ENCODE data around the gene ZNF439. TPM values are rescaled to one million over a fixed set of nuclear protein-coding genes. Genes with fewer than 3 reads are reported as not detected.
"Not testable (repeated sequence)": the region's sequence is repeated elsewhere in the genome, so short reads cannot be mapped to it uniquely, and the experiment has no call there.

The ZNF439 gene
- total RNA-seq, 1 donor from 2014 or later = 6.5 TPM

- peaks cover 2% of the 10 kb centered on the region for H3K27me3 Mint-ChIP-seq (ENCODE audit: insufficient read depth, low read depth)
- no peaks in the 10 kb centered on the region for H3K4me1 Mint-ChIP-seq
- Histone ChIP-seq H3K4me3 (no peak overlapping the region), H3K36me3 (no peaks in the 10 kb centered on the region), H3F3A (ENCODE audit: low read depth) (no peaks in the 10 kb centered on the region), H4K20me1 (ENCODE audit: low read depth) (no peaks in the 10 kb centered on the region), H3K9ac (no peak overlapping the region), H3K4me2 (no peak overlapping the region), H3K27ac (no peak overlapping the region), H3K9me3 (ENCODE audit: low read depth) (peaks cover 19% of the 10 kb centered on the region), H3K27me3 (no peaks in the 10 kb centered on the region), H3K4me1 (no peaks in the 10 kb centered on the region), H2AFZ (replicated peaks) (no peak overlapping the region), H3K79me2 (ENCODE audit: low read depth) (no peaks in the 10 kb centered on the region)
- H3K4me3 Mint-ChIP-seq = no peak overlapping the region
- TF ChIP-seq EZH2 (IDR thresholded peaks at IDR 0.05) (no peak), CTCF (IDR thresholded peaks at IDR 0.05) (no peak), EZH2phosphoT487 (IDR thresholded peaks at IDR 0.05) (no peak)
- H3K27ac Mint-ChIP-seq = no peak overlapping the region
- H3K36me3 Mint-ChIP-seq = peaks cover 3% of the 10 kb centered on the region
- DNase-seq (ENCODE audit: low spot score) = no peak
- H3K9me3 Mint-ChIP-seq = peaks cover 35% of the 10 kb centered on the region
Observed at GRCh38 chr19:11872624-11873023, 24.1 kb downstream of the ZNF439 start.

GRCh38 chr19:11873762-11874161 lies 25.2 kb downstream of the ZNF439 start:
- no peak overlapping the region for H3K4me3 Mint-ChIP-seq
- H3K9me3 Mint-ChIP-seq = peaks cover 29% of the 10 kb centered on the region
- Histone ChIP-seq H4K20me1 (ENCODE audit: low read depth) (no peaks in the 10 kb centered on the region), H3K79me2 (ENCODE audit: low read depth) (no peaks in the 10 kb centered on the region), H3K27ac (no peak overlapping the region), H3K9ac (no peak overlapping the region), H3F3A (ENCODE audit: low read depth) (no peaks in the 10 kb centered on the region), H2AFZ (replicated peaks) (no peak overlapping the region), H3K27me3 (no peaks in the 10 kb centered on the region), H3K4me1 (no peaks in the 10 kb centered on the region), H3K9me3 (ENCODE audit: low read depth) (peaks cover 10% of the 10 kb centered on the region), H3K4me3 (no peak overlapping the region), H3K36me3 (no peaks in the 10 kb centered on the region), H3K4me2 (no peak overlapping the region)
- H3K36me3 Mint-ChIP-seq = peaks cover 3% of the 10 kb centered on the region
- H3K27ac Mint-ChIP-seq = no peak overlapping the region
- no peaks in the 10 kb centered on the region for H3K4me1 Mint-ChIP-seq
- DNase-seq (ENCODE audit: low spot score) = no peak
- H3K27me3 Mint-ChIP-seq (ENCODE audit: insufficient read depth, low read depth) = peaks cover 4% of the 10 kb centered on the region
- TF ChIP-seq EZH2phosphoT487 (IDR thresholded peaks at IDR 0.05) (no peak), EZH2 (IDR thresholded peaks at IDR 0.05) (no peak), CTCF (IDR thresholded peaks at IDR 0.05) (no peak)

- H3K27ac Mint-ChIP-seq; H3K27me3 ChIP-seq; H3K27me3 Mint-ChIP-seq (ENCODE audit: insufficient read depth, low read depth); H3K9ac ChIP-seq; H3K4me3 Mint-ChIP-seq; H3F3A ChIP-seq (ENCODE audit: low read depth); H3K4me1 Mint-ChIP-seq; H3K36me3 ChIP-seq; H2AFZ ChIP-seq (replicated peaks); H4K20me1 ChIP-seq (ENCODE audit: low read depth); H3K4me3 ChIP-seq; H3K4me1 ChIP-seq; H3K79me2 ChIP-seq (ENCODE audit: low read depth); H3K4me2 ChIP-seq; H3K9me3 ChIP-seq (ENCODE audit: low read depth); H3K27ac ChIP-seq; H3K36me3 Mint-ChIP-seq: not testable (repeated sequence)
- peak; percentile 74 for DNase-seq (ENCODE audit: low spot score)
- peaks cover 33% of the 10 kb centered on the region for H3K9me3 Mint-ChIP-seq
- TF ChIP-seq CTCF (IDR thresholded peaks at IDR 0.05) = peak; percentile 62
Observed at GRCh38 chr19:11879687-11880266, 31.3 kb downstream of the ZNF439 start.
